Erythroblast (primary cell): ENCODE results near the gene BCL2L2.

Experiments used
- GATA1 ChIP-seq: IDR thresholded peaks from 2 replicates; pipeline ENCODE4 v1.6.1; 2011; ENCODE audit warnings: low read depth, mild to moderate bottlenecking, control low read depth, low read length, moderate library complexity
- POLR2A ChIP-seq: IDR thresholded peaks from 2 replicates; pipeline ENCODE4 v1.6.1; 2011; ENCODE audit warnings: mild to moderate bottlenecking, low read length

GRCh38 chr14:23307146-23307530 lies 505 bp downstream of the BCL2L2 start:
- TF ChIP-seq POLR2A (no peak), GATA1 (no peak)
